ENCODE measurements around the gene ASB16. TPM values are rescaled to one million over a fixed set of nuclear protein-coding genes. Genes with fewer than 3 reads are reported as not detected.
A peak's percentile ranks its signal among the peaks of the same experiment; 100 is the strongest.

Gene ASB16
- total RNA-seq, 1 experiment from 2014 or later, result 0.11 TPM

DNA sequence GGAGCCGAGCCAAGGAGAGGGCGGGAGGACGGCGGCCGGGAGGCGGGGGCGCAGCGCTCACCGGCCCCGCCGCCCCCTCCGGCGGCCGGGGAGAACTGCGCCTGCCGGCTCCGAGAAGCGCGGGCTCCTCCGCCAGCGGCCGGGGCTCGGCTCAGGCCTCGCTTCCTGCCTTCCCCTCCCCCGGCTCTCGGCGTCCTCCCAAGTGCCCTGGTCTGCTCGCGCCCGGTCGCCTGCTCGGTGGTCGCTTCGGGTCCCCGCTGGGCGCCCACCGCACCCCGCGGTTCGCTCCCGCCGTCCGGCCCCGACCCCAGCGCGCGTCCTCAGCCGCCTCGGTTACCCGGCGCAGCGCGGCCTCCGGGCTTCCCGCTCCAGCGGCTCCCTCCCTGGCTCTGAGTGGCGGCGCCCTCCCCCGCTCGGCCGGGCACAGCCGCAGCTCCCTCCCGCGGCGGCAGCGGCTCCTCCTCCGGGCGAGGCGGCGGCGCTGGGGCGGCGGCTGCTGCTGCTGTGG lies 48.7 kb downstream of the ASB16 start:
- Mint-ChIP-seq H3K27me3 (ENCODE audit: low read depth) (no peaks in the 10 kb centered on the region), H3K4me3 (no peak overlapping the region), H3K36me3 (peaks cover 33% of the 10 kb centered on the region), H3K4me1 (peaks cover 17% of the 10 kb centered on the region), H3K9me3 (no peaks in the 10 kb centered on the region), H3K27ac (no peak overlapping the region)
- ChIA-PET CTCF (interaction anchor here (0.6 to 4.7 kb wide), 10 partner anchors 9 to 304 kb away, joined by 3 to 73 read pairs (median 6); partner anchors contain the start of genes ATXN7L3, GRN and RUNDC3A), POLR2A (interaction anchor here (0.6 to 3.5 kb wide), 6 partner anchors 9 to 135 kb away, joined by 3 to 28 read pairs (median 4); partner anchors contain the start of gene TMUB2)
- ATAC-seq (peak; percentile 12), DNase-seq (ENCODE audit: low spot score) (peak; percentile 63)
- TF ChIP-seq SMAD4 (CRISPR knock-in tag; IDR thresholded peaks at IDR 0.05) (0 out of 2 replicates have a peak, but pooled peaks have one; percentile 33), ARID4B (CRISPR knock-in tag; IDR thresholded peaks at IDR 0.05; ENCODE audit: borderline replicate concordance) (0 out of 2 replicates have a peak, but pooled peaks have one; percentile 33), ZNF232 (CRISPR knock-in tag; IDR thresholded peaks at IDR 0.05) (no peak), FOXP1 (CRISPR knock-in tag; IDR thresholded peaks at IDR 0.05; ENCODE audit: borderline replicate concordance) (peak; percentile 45; the same call in 1 of the 2 replicates), JUN (CRISPR knock-in tag; IDR thresholded peaks at IDR 0.05) (peak; percentile 75; the same call in 1 of the 2 replicates), ZNF138 (CRISPR knock-in tag; conservative IDR thresholded peaks at IDR 0.05) (no peak), KAT7 (CRISPR knock-in tag; IDR thresholded peaks at IDR 0.05; ENCODE audit: borderline replicate concordance) (peak; percentile 92; the same call in 1 of the 2 replicates)
- TF ChIP-seq, protein P1, sequence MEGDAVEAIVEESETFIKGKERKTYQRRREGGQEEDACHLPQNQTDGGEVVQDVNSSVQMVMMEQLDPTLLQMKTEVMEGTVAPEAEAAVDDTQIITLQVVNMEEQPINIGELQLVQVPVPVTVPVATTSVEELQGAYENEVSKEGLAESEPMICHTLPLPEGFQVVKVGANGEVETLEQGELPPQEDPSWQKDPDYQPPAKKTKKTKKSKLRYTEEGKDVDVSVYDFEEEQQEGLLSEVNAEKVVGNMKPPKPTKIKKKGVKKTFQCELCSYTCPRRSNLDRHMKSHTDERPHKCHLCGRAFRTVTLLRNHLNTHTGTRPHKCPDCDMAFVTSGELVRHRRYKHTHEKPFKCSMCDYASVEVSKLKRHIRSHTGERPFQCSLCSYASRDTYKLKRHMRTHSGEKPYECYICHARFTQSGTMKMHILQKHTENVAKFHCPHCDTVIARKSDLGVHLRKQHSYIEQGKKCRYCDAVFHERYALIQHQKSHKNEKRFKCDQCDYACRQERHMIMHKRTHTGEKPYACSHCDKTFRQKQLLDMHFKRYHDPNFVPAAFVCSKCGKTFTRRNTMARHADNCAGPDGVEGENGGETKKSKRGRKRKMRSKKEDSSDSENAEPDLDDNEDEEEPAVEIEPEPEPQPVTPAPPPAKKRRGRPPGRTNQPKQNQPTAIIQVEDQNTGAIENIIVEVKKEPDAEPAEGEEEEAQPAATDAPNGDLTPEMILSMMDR (IDR thresholded peaks at IDR 0.05), result peak; percentile 33; the same call in 1 of the 2 replicates

DNA sequence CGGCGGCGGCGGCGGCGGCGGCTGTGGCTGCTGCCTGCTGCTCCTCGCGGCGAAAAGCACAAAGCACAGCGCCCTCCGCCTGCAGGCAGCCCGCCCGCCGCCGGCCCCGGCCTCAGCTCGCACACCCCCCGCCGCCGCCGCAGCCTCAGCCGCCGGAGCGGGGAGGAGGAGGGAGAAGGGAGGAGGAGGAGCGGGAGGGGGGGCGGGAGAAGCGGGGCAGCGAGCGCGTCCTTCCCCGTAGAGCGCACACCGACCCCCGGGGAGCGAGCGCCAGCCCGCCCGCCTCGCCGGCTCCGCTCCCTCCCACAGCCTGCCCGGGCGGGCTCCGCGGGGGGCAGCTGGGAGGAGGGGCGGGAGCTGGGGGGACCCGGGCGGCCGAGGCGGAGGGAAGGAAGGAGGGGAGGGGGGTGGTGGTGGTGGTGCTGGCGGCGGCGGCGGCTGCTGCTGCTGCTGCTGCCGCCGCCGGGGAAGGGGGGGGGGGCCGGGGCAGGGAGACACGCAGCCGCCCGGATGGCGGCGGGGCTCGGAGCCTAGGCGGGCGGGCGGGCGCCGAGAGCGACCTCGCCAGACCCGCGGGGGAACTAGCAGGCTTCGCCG lies 49.2 kb downstream of the ASB16 start, which contains the start of gene UBTF:
UBTF (minus strand) TSS at position 60 of the 597 bp plus-strand sequence. CDS start 1,446 bp downstream, outside the sequence.
- H3K9me3 Mint-ChIP-seq, result no peaks in the 10 kb centered on the region
- peak within 1 kb of the TSS; percentile 90; the same call in 1 of the 2 replicates for H3K27ac Mint-ChIP-seq
- DNase-seq (ENCODE audit: low spot score) (peak; percentile 72), ATAC-seq (peak; percentile 0; the same call in 1 of the 2 replicates)
- ChIA-PET CTCF (interaction anchor here (0.6 to 4.7 kb wide), 15 partner anchors 9 to 304 kb away, joined by 3 to 73 read pairs (median 5); partner anchors contain the start of genes ATXN7L3, GRN and RUNDC3A), POLR2A (interaction anchor here (0.6 to 3.5 kb wide), 8 partner anchors 9 to 138 kb away, joined by 3 to 28 read pairs (median 4); partner anchors contain the start of gene TMUB2)
- H3K4me1 Mint-ChIP-seq, result peaks cover 17% of the 10 kb centered on the region
- peak within 1 kb of the TSS; percentile 87 for H3K4me3 Mint-ChIP-seq
- H3K27me3 Mint-ChIP-seq (ENCODE audit: low read depth), result no peaks in the 10 kb centered on the region
- H3K36me3 Mint-ChIP-seq, result peaks cover 27% of the 10 kb centered on the region
- TF ChIP-seq ARID4B (CRISPR knock-in tag; IDR thresholded peaks at IDR 0.05; ENCODE audit: borderline replicate concordance) (no peak), ZNF317 (CRISPR knock-in tag; IDR thresholded peaks at IDR 0.05; ENCODE audit: borderline replicate concordance, low read depth) (no peak), IRF1 (CRISPR knock-in tag; IDR thresholded peaks at IDR 0.05) (no peak), FOXJ3 (CRISPR knock-in tag; IDR thresholded peaks at IDR 0.05; ENCODE audit: borderline replicate concordance) (no peak), HMGA2 (CRISPR knock-in tag; IDR thresholded peaks at IDR 0.05) (no peak), RORB (CRISPR knock-in tag; IDR thresholded peaks at IDR 0.05) (no peak), CREB1 (CRISPR knock-in tag; IDR thresholded peaks at IDR 0.05) (no peak), JAZF1 (CRISPR knock-in tag; IDR thresholded peaks at IDR 0.05) (no peak), NR1H2 (CRISPR knock-in tag; IDR thresholded peaks at IDR 0.05) (no peak), ATF3 (CRISPR knock-in tag; conservative IDR thresholded peaks at IDR 0.05) (no peak), NR3C1 (CRISPR knock-in tag; conservative IDR thresholded peaks at IDR 0.05; ENCODE audit: low read depth) (no peak)
- TF ChIP-seq, protein P2, sequence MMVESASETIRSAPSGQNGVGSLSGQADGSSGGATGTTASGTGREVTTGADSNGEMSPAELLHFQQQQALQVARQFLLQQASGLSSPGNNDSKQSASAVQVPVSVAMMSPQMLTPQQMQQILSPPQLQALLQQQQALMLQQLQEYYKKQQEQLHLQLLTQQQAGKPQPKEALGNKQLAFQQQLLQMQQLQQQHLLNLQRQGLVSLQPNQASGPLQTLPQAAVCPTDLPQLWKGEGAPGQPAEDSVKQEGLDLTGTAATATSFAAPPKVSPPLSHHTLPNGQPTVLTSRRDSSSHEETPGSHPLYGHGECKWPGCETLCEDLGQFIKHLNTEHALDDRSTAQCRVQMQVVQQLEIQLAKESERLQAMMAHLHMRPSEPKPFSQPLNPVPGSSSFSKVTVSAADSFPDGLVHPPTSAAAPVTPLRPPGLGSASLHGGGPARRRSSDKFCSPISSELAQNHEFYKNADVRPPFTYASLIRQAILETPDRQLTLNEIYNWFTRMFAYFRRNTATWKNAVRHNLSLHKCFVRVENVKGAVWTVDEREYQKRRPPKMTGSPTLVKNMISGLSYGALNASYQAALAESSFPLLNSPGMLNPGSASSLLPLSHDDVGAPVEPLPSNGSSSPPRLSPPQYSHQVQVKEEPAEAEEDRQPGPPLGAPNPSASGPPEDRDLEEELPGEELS (CRISPR knock-in tag; IDR thresholded peaks at IDR 0.05), result 0 out of 2 replicates have a peak, but pooled peaks have one; percentile 8
